GM13976 (cell line): ENCODE results near the gene CLIP1.
"Not testable (repeated sequence)": the region's sequence is repeated elsewhere in the genome, so short reads cannot be mapped to it uniquely, and the experiment has no call there.

Experiments
- DNase-seq: peaks from one replicate; pipeline ENCODE4 v3.0.0; 2012; ENCODE audit warnings: low spot score
- CTCF ChIP-seq: IDR thresholded peaks from 2 replicates; pipeline ENCODE4 v1.5.1; 2012; ENCODE audit warnings: borderline replicate concordance, mild to moderate bottlenecking; ENCODE audit not compliant: insufficient read depth; ENCODE audit errors: extremely low read depth, missing control alignments, control extremely low read depth
- in situ Hi-C: fragments of 300-500 bp; cut with MboI; formaldehyde crosslinking; loops from one replicate; pipeline ENCODE4 v1.12.0; 2022; ENCODE audit warnings: low sequenced_read_pairs, mixed read lengths, inconsistent platforms; ENCODE audit not compliant: unreplicated experiment

CLIP1 gene

GRCh38 chr12:122275459-122275858 lies 147.0 kb downstream of the CLIP1 start:
- DNase-seq, result no peak
- no peak for TF ChIP-seq CTCF
- in situ Hi-C loops, result no loop called here

- in situ Hi-C loops, result no loop called here
- DNase-seq, result peak; percentile 97
- no peak for TF ChIP-seq CTCF
Observed at GRCh38 chr12:122266230-122266901, 156.1 kb downstream of the CLIP1 start, which contains the start of gene VPS33A. VPS33A (minus strand) TSS chr12:122266494; CDS start chr12:122266408, 86 bp downstream.

GRCh38 chr12:122265886-122266229 lies 156.6 kb downstream of the CLIP1 start:
- DNase-seq, result no peak
- TF ChIP-seq CTCF, result no peak
- in situ Hi-C loops, result no loop called here

GRCh38 chr12:122265476-122265875 lies 157.0 kb downstream of the CLIP1 start:
- in situ Hi-C loops, result no loop called here
- no peak for DNase-seq
- no peak for TF ChIP-seq CTCF

GRCh38 chr12:122260735-122261134 lies 161.7 kb downstream of the CLIP1 start:
- DNase-seq, in situ Hi-C loops: not testable (repeated sequence)

GRCh38 chr12:122258939-122259338 lies 163.5 kb downstream of the CLIP1 start:
- not testable (repeated sequence) for DNase-seq

GRCh38 chr12:122258462-122258861 lies 164.0 kb downstream of the CLIP1 start:
- in situ Hi-C loops, DNase-seq: not testable (repeated sequence)

More at GRCh38 chr12:122258939-122259338, 163.5 kb downstream of the CLIP1 start:
- in situ Hi-C loops, result not testable (repeated sequence)

- TF ChIP-seq CTCF, result no peak
- no peak for DNase-seq
- in situ Hi-C loops, result no loop called here
Observed at GRCh38 chr12:122250536-122250935, 171.9 kb downstream of the CLIP1 start.
